B cell (primary cell): ENCODE measurements around the gene ZNF254. TPM values are rescaled to one million over a fixed set of nuclear protein-coding genes. Genes with fewer than 3 reads are reported as not detected.

Source experiments
- ATAC-seq: fragments of 200-7000 bp; cut with Tn5 transposase; one replicate; pipeline ENCODE4 v1.10.0; 2021; ENCODE audit warnings: low read depth, mild to moderate bottlenecking, moderate number of reproducible peaks, moderate library complexity
- CTCF ChIA-PET: fragments of 350-600 bp; sonication (Branson Sonifier 250); formaldehyde crosslinking; loops from one replicate; lab custom pipeline; 2021; ENCODE audit warnings: antibody characterized with exemption, inconsistent platforms; lab: Charles Lee
- POLR2A ChIA-PET: fragments of 350-600 bp; sonication (Branson Sonifier 250); formaldehyde crosslinking; loops from one replicate; lab custom pipeline; 2021; ENCODE audit warnings: antibody characterized with exemption; lab: Charles Lee
- DNase-seq: peaks from one replicate; pipeline ENCODE4 v3.0.0; 2013
- H2AFZ ChIP-seq: 2 replicates; pipeline ENCODE4 v1.6.1; 2012; ENCODE audit warnings: mild to moderate bottlenecking, low read depth, low read length; ENCODE audit not compliant: insufficient read depth, poor library complexity, severe bottlenecking
- H3K27ac ChIP-seq, 2 donors: 1 replicate in 1 of 2; 2 replicates in 1 of 2; pipeline ENCODE4 v1.5.1; 2012 to 2013; ENCODE audit warnings: low read length in 2 of 2, mild to moderate bottlenecking in 2 of 2, moderate library complexity in 1 of 2
- H3K27me3 ChIP-seq, 4 experiments: fragments of 200-600 bp in 1 of 4; sonication (generic) in 1 of 4; replicated peaks in 1 of 4; 1 replicate in 2 of 4; 2 replicates in 2 of 4; pipeline versions ENCODE4 v1.6.1 to v1.7.0; 2013 to 2016; ENCODE audit warnings: low read length in 3 of 4, mild to moderate bottlenecking in 2 of 4, mixed read lengths in 1 of 4, moderate library complexity in 1 of 4; ENCODE audit not compliant: insufficient read depth in 4 of 4, control insufficient read depth in 3 of 4; ENCODE audit errors: control extremely low read depth in 1 of 4
- H3K36me3 ChIP-seq, 2 experiments: replicated peaks in 1 of 2; 1 replicate in 1 of 2; 2 replicates in 1 of 2; pipeline versions ENCODE4 v1.6.1 to v1.7.1; 2013; ENCODE audit warnings: low read length in 1 of 2; ENCODE audit not compliant: insufficient read depth in 2 of 2, control insufficient read depth in 1 of 2; ENCODE audit errors: control extremely low read depth in 1 of 2, extremely low read depth in 1 of 2
- H3K4me1 ChIP-seq, 2 donors: fragments of 200-600 bp in 1 of 2; sonication (generic) in 1 of 2; 1 replicate in 1 of 2; 2 replicates in 1 of 2; pipeline versions ENCODE4 v1.5.1 to v1.6.1; 2013 to 2017; ENCODE audit warnings: low read length in 2 of 2; ENCODE audit not compliant: control insufficient read depth in 2 of 2, insufficient read depth in 2 of 2
- H3K4me2 ChIP-seq: replicated peaks from 2 replicates; pipeline ENCODE3; 2012; ENCODE audit warnings: mild to moderate bottlenecking, low read depth, low read length; ENCODE audit not compliant: poor library complexity, severe bottlenecking
- H3K4me3 ChIP-seq, 5 experiments: fragments of 200-600 bp in 1 of 5; sonication (generic) in 1 of 5; 1 replicate in 3 of 5; 2 replicates in 2 of 5; pipeline versions ENCODE4 v1.5.1 to v1.7.0; 2011 to 2016; ENCODE audit warnings: low read length in 4 of 5, mild to moderate bottlenecking in 4 of 5, low read depth in 2 of 5, control low read depth in 1 of 5, moderate library complexity in 1 of 5; ENCODE audit not compliant: insufficient read depth in 1 of 5; ENCODE audit errors: control extremely low read depth in 1 of 5, extremely low read depth in 1 of 5
- H3K79me2 ChIP-seq: fragments of 200-600 bp; sonication (generic); one replicate; pipeline ENCODE4 v1.6.0; 2016; ENCODE audit warnings: low read length; ENCODE audit not compliant: control insufficient read depth, insufficient read depth
- H3K9ac ChIP-seq: fragments of 200-600 bp; sonication (generic); 2 replicates; pipeline ENCODE4 v1.6.1; 2017; ENCODE audit warnings: mild to moderate bottlenecking, low read length, moderate library complexity
- H3K9me3 ChIP-seq, 3 donors: one replicate each; pipeline versions ENCODE4 v1.6.1 to v1.7.1; 2013; ENCODE audit warnings: low read length in 2 of 3; ENCODE audit not compliant: control insufficient read depth in 2 of 3, insufficient read depth in 1 of 3; ENCODE audit errors: control extremely low read depth in 1 of 3
- H4K20me1 ChIP-seq: 2 replicates; pipeline ENCODE4 v1.6.0; 2012; ENCODE audit warnings: mild to moderate bottlenecking, low read length; ENCODE audit not compliant: insufficient read depth, control insufficient read depth, poor library complexity, severe bottlenecking
- H3K27ac Mint-ChIP-seq: one replicate; pipeline ENCODE4 v1.8.0; 2021; ENCODE audit warnings: mixed read lengths
- H3K27me3 Mint-ChIP-seq: one replicate; pipeline ENCODE4 v1.8.0; 2021; ENCODE audit warnings: mixed read lengths
- H3K4me1 Mint-ChIP-seq: one replicate; pipeline ENCODE4 v1.8.0; 2021; ENCODE audit warnings: mixed read lengths
- H3K4me3 Mint-ChIP-seq: one replicate; pipeline ENCODE4 v1.8.0; 2021; ENCODE audit warnings: mixed read lengths
- H3K9me3 Mint-ChIP-seq: one replicate; pipeline ENCODE4 v1.8.0; 2022; ENCODE audit warnings: mixed read lengths; ENCODE audit not compliant: insufficient read depth
- EZH2 ChIP-seq: IDR thresholded peaks from 2 replicates; pipeline ENCODE4 v1.6.1; 2012; ENCODE audit warnings: borderline replicate concordance, low read depth, mild to moderate bottlenecking, moderate library complexity, low read length; ENCODE audit not compliant: insufficient read depth, poor library complexity, severe bottlenecking
- WGBS: methylation state at CpG from one replicate; pipeline ENCODE4 v1.1.5; 2013; ENCODE audit warnings: missing lambda C conversion rate; ENCODE audit not compliant: insufficient coverage; 5-methylcytosine and 5-hydroxymethylcytosine counted together
- intact Hi-C: fragments of 100-400 bp; cut with micrococcal nuclease; formaldehyde crosslinking; loops from one replicate; pipeline ENCODE4 v1.10.0; 2022
- polyA plus RNA-seq: library from polyadenylated mRNA; depleted of rRNA; stranded (reverse); fragments of >200 nt; gene quantifications from 2 replicates; pipeline ENCODE4 v1.2.3, GENCODE V29; 2012
- total RNA-seq, 2 donors: library from RNA; stranded (reverse); fragments of 120-200 nt in 1 of 2; gene quantifications; 1 replicate in 1 of 2; 2 replicates in 1 of 2; pipeline versions ENCODE4 v1.2.3 to v1.2.4, GENCODE V29; 2013 to 2022
- TF ChIP-seq, protein P1 (sequence below): fragments of 200-600 bp; IDR thresholded peaks from one replicate; pipeline ENCODE4 v1.8.0; 2022; ENCODE audit warnings: antibody characterized with exemption, mild to moderate bottlenecking

ZNF254 gene
- total and polyA plus RNA-seq, 2 donors (not counting 1 experiment from before 2014, with no cell fraction given) = 4.2 to 28.8 TPM

DNA sequence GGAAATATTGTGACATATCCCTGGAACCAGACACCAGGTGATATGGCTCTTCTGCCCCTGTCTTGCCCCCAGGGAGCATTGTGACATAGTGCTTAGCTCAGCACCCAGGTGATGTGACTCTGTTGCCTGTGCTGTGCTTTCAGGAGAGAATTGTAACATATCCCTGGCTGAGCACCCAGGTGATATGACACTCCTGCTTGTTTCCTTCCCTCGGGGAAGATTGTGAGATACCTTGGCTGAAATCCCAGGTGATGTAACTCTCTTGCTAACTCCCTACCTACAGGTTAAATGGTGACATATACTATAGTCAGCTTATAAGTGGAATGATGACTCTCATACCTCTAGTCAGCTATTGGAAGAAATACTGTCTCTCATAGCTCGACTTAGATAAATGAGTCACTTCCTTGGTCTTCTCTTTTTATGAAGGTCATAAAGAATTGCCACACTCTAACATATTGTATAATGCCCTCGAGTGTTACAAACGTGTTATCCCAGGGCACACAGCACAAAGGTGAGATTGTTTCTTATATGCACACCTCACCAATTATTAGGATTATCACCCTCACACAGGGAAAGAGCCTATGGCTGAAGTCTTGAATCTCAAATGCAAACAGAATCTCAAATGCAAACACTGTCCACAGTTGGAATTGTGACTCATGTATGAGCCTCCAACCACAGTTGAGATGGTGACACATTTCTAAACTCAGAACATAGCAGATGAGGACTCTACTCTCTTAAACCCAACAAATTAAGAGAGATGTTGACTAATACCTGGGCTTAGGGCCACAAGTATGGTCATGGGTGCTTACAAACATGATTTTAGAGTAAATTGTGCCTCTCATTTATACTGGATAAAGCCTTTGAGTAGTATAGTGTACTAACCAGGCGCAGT, 32.7 kb upstream of the ZNF254 start:
- H3K27ac Mint-ChIP-seq = no peak overlapping the region

DNA sequence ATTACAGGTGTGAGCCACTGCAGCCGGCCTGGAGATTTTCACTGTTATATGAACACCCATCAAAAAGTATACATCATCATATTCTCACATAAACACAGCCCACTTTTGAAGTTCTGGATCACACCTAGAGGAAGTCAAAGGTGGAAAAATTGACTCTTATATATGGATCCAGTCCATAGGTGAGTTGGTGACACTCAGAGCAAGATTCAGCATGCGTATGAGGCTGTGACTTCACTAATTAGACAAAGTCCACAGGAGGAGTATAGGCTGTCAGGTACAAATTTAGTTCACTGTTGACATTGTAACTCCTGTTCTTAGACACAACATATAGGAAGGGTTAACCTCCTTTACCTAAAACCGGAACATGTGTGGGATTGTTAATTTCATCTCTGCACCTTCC, 31.4 kb upstream of the ZNF254 start:
- Histone ChIP-seq H3K4me1 (no peaks in the 10 kb centered on the region), H3K27ac (no peak overlapping the region), H3K36me3 (peaks cover 18 to 64% of the 10 kb centered on the region in 2 experiments), H3K9ac (no peak overlapping the region), H3K4me3 (no peak overlapping the region), H2AFZ (no peak overlapping the region), H3K9me3 (no peaks in the 10 kb centered on the region), H3K79me2 (no peaks in the 10 kb centered on the region), H4K20me1 (no peaks in the 10 kb centered on the region), H3K4me2 (no peak overlapping the region), H3K27me3 (no peaks in the 10 kb centered on the region)
- intact Hi-C loops = no loop called here
- DNase-seq = no peak
- no CpG with 5 or more reads among the region's 3 CpGs for WGBS
- CTCF ChIA-PET = no interaction called here
- Mint-ChIP-seq H3K9me3 (no peaks in the 10 kb centered on the region), H3K27ac (no peak overlapping the region), H3K27me3 (no peaks in the 10 kb centered on the region), H3K4me3 (no peak overlapping the region), H3K4me1 (no peaks in the 10 kb centered on the region)
- TF ChIP-seq EZH2 = no peak
- TF ChIP-seq, protein P1, sequence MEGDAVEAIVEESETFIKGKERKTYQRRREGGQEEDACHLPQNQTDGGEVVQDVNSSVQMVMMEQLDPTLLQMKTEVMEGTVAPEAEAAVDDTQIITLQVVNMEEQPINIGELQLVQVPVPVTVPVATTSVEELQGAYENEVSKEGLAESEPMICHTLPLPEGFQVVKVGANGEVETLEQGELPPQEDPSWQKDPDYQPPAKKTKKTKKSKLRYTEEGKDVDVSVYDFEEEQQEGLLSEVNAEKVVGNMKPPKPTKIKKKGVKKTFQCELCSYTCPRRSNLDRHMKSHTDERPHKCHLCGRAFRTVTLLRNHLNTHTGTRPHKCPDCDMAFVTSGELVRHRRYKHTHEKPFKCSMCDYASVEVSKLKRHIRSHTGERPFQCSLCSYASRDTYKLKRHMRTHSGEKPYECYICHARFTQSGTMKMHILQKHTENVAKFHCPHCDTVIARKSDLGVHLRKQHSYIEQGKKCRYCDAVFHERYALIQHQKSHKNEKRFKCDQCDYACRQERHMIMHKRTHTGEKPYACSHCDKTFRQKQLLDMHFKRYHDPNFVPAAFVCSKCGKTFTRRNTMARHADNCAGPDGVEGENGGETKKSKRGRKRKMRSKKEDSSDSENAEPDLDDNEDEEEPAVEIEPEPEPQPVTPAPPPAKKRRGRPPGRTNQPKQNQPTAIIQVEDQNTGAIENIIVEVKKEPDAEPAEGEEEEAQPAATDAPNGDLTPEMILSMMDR = no peak
- no peak for ATAC-seq
- POLR2A ChIA-PET = no interaction called here

More for the DNA sequence above, 32.7 kb upstream of the ZNF254 start:
- H3K36me3 ChIP-seq = peaks cover 18 to 66% of the 10 kb centered on the region in 2 experiments
- no peaks in the 10 kb centered on the region for H3K4me1 Mint-ChIP-seq
- H3K27ac ChIP-seq = no peak overlapping the region
- no peaks in the 10 kb centered on the region for H3K9me3 Mint-ChIP-seq
- H3K27me3 ChIP-seq = no peaks in the 10 kb centered on the region
- intact Hi-C loops = no loop called here
- ChIA-PET POLR2A (no interaction called here), CTCF (no interaction called here)
- H4K20me1 ChIP-seq = no peaks in the 10 kb centered on the region
- no peak for TF ChIP-seq EZH2
- TF ChIP-seq, protein P1 = no peak
- 70% methylated on average over 2 of the region's 5 CpGs for WGBS
- H2AFZ ChIP-seq = no peak overlapping the region
- DNase-seq (no peak), ATAC-seq (no peak)
- H3K9me3 ChIP-seq = no peaks in the 10 kb centered on the region
- no peak overlapping the region for H3K4me3 Mint-ChIP-seq
- H3K4me3 ChIP-seq = no peak overlapping the region
- H3K4me1 ChIP-seq = no peaks in the 10 kb centered on the region
- no peaks in the 10 kb centered on the region for H3K27me3 Mint-ChIP-seq
- no peaks in the 10 kb centered on the region for H3K79me2 ChIP-seq
- H3K4me2 ChIP-seq = no peak overlapping the region
- H3K9ac ChIP-seq = no peak overlapping the region
